Measurements from ENCODE around the gene SPG11. TPM values are rescaled to one million over a fixed set of nuclear protein-coding genes. Genes with fewer than 3 reads are reported as not detected.
A peak's percentile ranks its signal among the peaks of the same experiment; 100 is the strongest.

The SPG11 gene
- total and polyA plus RNA-seq, 2 of the 13 experiments (the other 11 are each of a cell fraction or from before 2014, with no cell fraction given) = 31.5 to 40.7 TPM

DNA sequence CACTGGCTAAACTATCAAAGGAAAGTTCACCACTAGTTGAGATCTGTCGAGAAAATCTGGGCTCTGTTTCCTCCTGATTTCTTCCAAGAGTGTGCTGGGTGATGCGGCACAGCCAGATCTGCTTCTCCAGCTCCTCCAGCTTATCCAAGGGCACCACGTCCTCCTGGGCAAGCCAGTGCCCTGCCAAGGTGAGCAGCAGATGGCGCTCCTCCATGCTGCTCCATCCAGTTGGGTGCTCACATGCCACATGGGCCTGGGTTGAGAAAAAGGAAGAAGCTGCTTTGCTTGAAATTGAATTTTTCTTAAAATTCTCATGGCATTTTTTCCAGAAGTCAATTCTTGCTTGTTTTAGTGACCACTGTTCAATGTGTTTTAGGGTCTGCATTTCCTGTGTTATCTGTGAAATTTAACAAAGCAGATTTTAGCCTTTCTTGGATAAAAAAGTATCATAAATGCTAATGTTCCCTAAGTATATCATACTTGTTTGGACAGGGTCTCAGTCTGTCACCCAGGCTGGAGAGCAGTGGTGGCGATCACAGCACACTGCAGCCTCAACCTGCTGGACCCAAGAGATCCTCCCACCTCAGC, 79.2 kb downstream of the SPG11 start (continued):
- TF ChIP-seq, protein P1, sequence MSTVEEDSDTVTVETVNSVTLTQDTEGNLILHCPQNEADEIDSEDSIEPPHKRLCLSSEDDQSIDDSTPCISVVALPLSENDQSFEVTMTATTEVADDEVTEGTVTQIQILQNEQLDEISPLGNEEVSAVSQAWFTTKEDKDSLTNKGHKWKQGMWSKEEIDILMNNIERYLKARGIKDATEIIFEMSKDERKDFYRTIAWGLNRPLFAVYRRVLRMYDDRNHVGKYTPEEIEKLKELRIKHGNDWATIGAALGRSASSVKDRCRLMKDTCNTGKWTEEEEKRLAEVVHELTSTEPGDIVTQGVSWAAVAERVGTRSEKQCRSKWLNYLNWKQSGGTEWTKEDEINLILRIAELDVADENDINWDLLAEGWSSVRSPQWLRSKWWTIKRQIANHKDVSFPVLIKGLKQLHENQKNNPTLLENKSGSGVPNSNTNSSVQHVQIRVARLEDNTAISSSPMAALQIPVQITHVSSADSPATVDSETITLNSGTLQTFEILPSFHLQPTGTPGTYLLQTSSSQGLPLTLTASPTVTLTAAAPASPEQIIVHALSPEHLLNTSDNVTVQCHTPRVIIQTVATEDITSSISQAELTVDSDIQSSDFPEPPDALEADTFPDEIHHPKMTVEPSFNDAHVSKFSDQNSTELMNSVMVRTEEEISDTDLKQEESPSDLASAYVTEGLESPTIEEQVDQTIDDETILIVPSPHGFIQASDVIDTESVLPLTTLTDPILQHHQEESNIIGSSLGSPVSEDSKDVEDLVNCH (CRISPR knock-in tag; IDR thresholded peaks at IDR 0.05) = no peak
- TF ChIP-seq ZNF138 (CRISPR knock-in tag; IDR thresholded peaks at IDR 0.05; ENCODE audit: low read depth) = no peak
- TF ChIP-seq KLF16 (CRISPR knock-in tag; IDR thresholded peaks at IDR 0.05) = no peak
- no peak for TF ChIP-seq NRL (CRISPR knock-in tag; IDR thresholded peaks at IDR 0.05; ENCODE audit: borderline replicate concordance)
- peak; percentile 55 for TF ChIP-seq STAG1 (CRISPR knock-in tag; IDR thresholded peaks at IDR 0.05)
- TF ChIP-seq SAP130 (CRISPR knock-in tag; IDR thresholded peaks at IDR 0.05; ENCODE audit: low read depth) = no peak
- TF ChIP-seq, protein P2, sequence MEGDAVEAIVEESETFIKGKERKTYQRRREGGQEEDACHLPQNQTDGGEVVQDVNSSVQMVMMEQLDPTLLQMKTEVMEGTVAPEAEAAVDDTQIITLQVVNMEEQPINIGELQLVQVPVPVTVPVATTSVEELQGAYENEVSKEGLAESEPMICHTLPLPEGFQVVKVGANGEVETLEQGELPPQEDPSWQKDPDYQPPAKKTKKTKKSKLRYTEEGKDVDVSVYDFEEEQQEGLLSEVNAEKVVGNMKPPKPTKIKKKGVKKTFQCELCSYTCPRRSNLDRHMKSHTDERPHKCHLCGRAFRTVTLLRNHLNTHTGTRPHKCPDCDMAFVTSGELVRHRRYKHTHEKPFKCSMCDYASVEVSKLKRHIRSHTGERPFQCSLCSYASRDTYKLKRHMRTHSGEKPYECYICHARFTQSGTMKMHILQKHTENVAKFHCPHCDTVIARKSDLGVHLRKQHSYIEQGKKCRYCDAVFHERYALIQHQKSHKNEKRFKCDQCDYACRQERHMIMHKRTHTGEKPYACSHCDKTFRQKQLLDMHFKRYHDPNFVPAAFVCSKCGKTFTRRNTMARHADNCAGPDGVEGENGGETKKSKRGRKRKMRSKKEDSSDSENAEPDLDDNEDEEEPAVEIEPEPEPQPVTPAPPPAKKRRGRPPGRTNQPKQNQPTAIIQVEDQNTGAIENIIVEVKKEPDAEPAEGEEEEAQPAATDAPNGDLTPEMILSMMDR (CRISPR knock-in tag; IDR thresholded peaks at IDR 0.05) = peak; percentile 63

DNA sequence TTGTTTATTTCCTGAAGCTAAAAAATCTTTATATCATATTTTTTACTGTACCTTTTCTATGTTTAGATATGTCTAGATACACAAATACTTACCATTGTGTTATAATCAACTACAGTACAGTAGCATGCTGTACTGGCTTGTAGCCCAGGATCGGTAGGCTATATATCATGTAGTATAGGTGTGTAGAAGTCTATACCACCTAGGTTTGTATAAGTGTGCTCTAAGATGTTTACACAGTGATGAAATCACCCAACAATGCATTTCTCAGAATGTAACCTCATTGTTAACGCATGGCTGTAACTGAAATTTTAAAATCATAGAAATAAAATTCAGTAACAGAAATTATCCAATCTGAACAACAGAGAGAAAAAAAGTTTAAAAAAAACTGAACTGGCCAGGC, 83.4 kb downstream of the SPG11 start:
- Histone ChIP-seq H3K4me3 (replicated peaks in 1 of 3; ENCODE audit: insufficient read depth in 1 of 3, low read depth in 2 of 3, low read length in 3 of 3) (no peak overlapping the region), H3K27me3 (ENCODE audit: control insufficient read depth in 1 of 2, insufficient read depth in 2 of 2, low read length in 2 of 2) (no peaks in the 10 kb centered on the region), H4K20me1 (ENCODE audit: insufficient read depth, low read length) (no peaks in the 10 kb centered on the region), H3K9ac (ENCODE audit: insufficient read depth, low read depth, low read length) (no peak overlapping the region), H3K27ac (ENCODE audit: extremely low read length, insufficient read depth, low read length) (no peak overlapping the region), H3K4me1 (ENCODE audit: insufficient read depth, low read length) (no peaks in the 10 kb centered on the region), H3K9me3 (ENCODE audit: low read length) (no peaks in the 10 kb centered on the region), H3K79me2 (ENCODE audit: insufficient read depth, low read length) (no peaks in the 10 kb centered on the region), H3K4me2 (ENCODE audit: low read depth, low read length) (no peak overlapping the region), H2AFZ (ENCODE audit: low read length) (no peak overlapping the region), H3K36me3 (replicated peaks in 1 of 2; ENCODE audit: control insufficient read depth in 1 of 2, insufficient read depth in 2 of 2, low read length in 2 of 2) (peaks cover 6 to 18% of the 10 kb centered on the region in 2 experiments)
- 98% methylated on average over 2 of the region's 2 CpGs for WGBS (ENCODE audit: low lambda C conversion rate)
- POLR2A ChIA-PET = no interaction called here
- intact Hi-C loops (cut with micrococcal nuclease; ENCODE audit: unreplicated experiment) = loop anchor here (5.0 kb wide), 1 partner anchor 157 kb away; the partner anchor contains the start of gene TRIM69
- FAIRE-seq = no peak
- CTCF ChIA-PET (ENCODE audit: low intra/inter-chr PET ratio, low total read pairs) = no interaction called here
- no peak for ATAC-seq
- no TSS peak for BruUV-seq (replicated peaks)
- in situ Hi-C loops (cut with HindIII; ENCODE audit: extremely low pct_ligation_motif_present, low pct_unique_long_range_greater_than_20kb) = loop anchor here (10.0 to 25.0 kb wide), 2 partner anchors 155 to 332 kb away; partner anchors contain the start of gene TRIM69
- no peak for DNase-seq (ENCODE audit: low spot score)
- TF ChIP-seq ZNF501 (CRISPR knock-in tag; IDR thresholded peaks at IDR 0.05) (no peak), HDAC1 (CRISPR knock-in tag; IDR thresholded peaks at IDR 0.05) (no peak), SMARCC2 (IDR thresholded peaks at IDR 0.05) (no peak), ZNF253 (CRISPR knock-in tag; IDR thresholded peaks at IDR 0.05; ENCODE audit: borderline replicate concordance) (no peak), ASH2L (IDR thresholded peaks at IDR 0.05; ENCODE audit: insufficient read length, low read depth, low read length) (no peak), ZNF605 (CRISPR knock-in tag; IDR thresholded peaks at IDR 0.05) (no peak)
- TF ChIP-seq, protein P3, sequence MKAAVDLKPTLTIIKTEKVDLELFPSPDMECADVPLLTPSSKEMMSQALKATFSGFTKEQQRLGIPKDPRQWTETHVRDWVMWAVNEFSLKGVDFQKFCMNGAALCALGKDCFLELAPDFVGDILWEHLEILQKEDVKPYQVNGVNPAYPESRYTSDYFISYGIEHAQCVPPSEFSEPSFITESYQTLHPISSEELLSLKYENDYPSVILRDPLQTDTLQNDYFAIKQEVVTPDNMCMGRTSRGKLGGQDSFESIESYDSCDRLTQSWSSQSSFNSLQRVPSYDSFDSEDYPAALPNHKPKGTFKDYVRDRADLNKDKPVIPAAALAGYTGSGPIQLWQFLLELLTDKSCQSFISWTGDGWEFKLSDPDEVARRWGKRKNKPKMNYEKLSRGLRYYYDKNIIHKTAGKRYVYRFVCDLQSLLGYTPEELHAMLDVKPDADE (CRISPR knock-in tag; IDR thresholded peaks at IDR 0.05) = no peak
- TF ChIP-seq, protein P4, sequence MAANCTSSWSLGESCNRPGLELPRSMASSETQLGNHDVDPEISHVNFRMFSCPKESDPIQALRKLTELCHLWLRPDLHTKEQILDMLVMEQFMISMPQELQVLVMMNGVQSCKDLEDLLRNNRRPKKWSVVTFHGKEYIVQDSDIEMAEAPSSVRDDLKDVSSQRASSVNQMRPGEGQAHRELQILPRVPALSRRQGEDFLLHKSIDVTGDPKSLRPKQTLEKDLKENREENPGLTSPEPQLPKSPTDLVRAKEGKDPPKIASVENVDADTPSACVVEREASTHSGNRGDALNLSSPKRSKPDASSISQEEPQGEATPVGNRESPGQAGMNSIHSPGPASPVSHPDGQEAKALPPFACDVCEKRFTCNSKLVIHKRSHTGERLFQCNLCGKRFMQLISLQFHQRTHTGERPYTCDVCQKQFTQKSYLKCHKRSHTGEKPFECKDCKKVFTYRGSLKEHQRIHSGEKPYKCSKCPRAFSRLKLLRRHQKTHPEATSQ (CRISPR knock-in tag; IDR thresholded peaks at IDR 0.05; ENCODE audit: borderline replicate concordance) = no peak
